ENCODE measurements around the gene ALK.

ALK gene

GRCh38 chr2:29347774-29348461, 573.5 kb downstream of the ALK start:
- in situ Hi-C loops (cut with MboI; ENCODE audit: low sequenced_read_pairs) = no loop called here

DNA sequence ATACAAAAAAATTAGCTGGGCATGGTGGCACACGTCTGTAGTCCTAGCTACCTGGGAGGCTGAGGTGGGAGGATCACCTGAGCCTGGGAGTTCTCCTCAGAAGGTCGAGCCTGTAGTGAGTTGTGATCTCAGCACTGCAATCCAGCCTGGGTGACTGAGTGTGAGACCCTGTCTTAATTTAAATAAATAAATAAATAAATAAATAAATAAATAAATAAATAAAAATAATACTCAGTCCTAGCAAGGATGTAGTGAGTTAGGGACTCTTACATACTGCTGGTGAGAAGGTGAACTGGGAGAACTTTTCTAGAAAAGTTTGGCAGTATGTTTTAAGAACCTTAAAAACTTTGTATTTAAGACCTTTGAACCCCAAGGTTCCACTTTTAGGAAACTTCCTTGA, 576.1 kb downstream of the ALK start:
- in situ Hi-C loops (cut with MboI; ENCODE audit: low sequenced_read_pairs) = no loop called here

GRCh38 chr2:29343830-29344229, 577.6 kb downstream of the ALK start:
- in situ Hi-C loops (cut with MboI; ENCODE audit: low sequenced_read_pairs) = no loop called here

GRCh38 chr2:29336341-29337241, 584.8 kb downstream of the ALK start:
- in situ Hi-C loops (cut with MboI; ENCODE audit: low sequenced_read_pairs) = no loop called here

DNA sequence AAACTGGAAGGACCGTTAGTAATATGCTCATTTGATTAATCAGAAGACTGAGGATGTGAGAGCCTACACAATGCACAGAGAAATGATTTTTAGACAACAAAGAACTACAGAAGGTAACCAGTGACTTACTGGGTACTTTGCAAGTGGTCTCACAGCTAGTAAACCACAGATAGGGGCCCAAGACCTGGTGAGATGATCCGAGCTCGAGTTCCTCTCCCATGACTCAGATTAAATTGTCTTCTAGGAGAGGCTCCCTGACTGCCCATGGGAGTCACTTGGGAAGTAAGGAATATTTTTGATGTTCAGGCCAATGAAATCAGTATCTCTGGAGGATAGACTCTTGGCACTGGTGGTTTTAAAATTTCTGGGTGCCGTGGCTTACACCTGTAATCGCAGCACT, 586.0 kb downstream of the ALK start:
- in situ Hi-C loops (cut with MboI; ENCODE audit: low sequenced_read_pairs) = no loop called here

GRCh38 chr2:29334706-29335105, 586.7 kb downstream of the ALK start:
- in situ Hi-C loops (cut with MboI; ENCODE audit: low sequenced_read_pairs) = no loop called here

DNA sequence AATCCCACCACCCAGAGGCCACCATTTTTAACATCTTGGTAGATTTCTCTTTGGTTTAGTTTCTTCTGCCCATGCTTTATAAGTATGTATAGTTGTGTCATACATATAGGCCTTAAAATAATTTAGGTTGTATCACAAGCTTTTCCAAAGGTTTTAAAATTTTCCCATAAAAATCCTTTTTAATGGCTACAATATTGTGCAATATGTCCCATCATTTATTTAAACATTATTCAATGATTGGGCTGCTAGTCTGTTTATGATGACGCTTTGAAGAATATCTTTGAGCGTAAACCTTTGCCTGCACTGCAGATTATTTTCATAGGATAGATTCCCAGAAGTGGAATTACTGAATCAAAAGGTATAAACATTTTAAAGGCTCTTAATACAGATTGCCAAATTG, 588.8 kb downstream of the ALK start:
- in situ Hi-C loops (cut with MboI; ENCODE audit: low sequenced_read_pairs) = no loop called here

DNA sequence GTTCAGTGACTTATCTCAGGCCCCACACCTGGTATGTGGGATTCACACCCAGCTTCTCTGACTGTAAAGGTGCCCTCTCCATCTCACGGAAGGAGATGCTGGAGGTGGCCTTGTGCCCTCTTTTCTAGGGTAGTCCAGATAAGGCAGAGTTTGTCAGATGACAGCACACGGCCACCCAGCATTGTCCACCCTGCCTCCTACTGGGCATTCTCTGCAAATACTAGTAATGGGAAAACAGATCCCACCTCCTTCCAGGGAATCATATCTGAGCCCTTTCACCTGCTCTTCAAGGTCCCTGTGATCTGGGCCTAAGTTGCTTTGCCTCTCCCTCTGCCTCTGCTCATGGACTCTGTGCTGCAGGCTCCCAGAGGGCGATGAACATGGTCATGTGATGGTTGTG, 591.5 kb downstream of the ALK start:
- in situ Hi-C loops (cut with MboI; ENCODE audit: low sequenced_read_pairs) = no loop called here

DNA sequence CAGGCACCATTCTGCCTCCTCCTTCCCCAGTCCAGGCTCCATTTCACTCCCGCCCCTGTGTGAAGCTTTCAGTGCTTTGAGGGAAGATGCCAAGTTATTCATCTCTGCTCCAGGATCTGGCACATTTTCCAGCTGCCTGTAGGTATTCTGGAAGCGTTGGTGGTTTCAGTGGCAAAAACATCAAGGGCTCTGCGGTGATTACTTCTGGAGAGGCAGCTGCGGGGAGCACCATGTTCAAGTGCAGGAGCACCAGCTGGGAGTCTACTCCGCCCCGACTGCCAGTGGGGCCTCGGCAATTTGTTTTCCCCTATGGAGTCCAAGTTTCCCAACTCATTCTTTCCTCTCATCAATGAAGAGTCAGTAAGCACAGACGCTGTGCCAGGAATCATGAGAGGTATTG, 594.5 kb downstream of the ALK start:
- in situ Hi-C loops (cut with MboI; ENCODE audit: low sequenced_read_pairs) = no loop called here

DNA sequence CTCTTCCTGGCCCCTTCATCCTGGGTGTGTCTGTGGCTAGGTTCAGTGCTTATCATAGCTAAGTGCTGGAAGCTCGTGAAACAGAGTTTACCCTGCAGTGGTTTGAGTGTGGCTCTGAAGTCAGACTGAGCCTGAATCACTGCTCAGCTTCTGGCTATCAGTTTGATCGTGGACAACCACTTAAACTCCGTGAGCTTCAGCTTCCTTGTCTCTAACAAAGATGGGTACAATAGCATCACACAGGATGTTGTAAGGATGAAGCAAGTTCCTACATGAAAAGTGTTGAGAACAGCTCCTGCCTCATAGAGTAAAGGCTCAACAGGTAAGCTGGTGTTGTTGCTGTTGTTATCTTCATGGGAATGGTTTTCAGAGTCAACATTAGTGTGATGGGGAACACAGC, 595.8 kb downstream of the ALK start:
- in situ Hi-C loops (cut with MboI; ENCODE audit: low sequenced_read_pairs) = no loop called here

- in situ Hi-C loops (cut with MboI; ENCODE audit: low sequenced_read_pairs) = no loop called here
These were observed 597.4 kb downstream of the ALK start for GRCh38 chr2:29323961-29324360.

DNA sequence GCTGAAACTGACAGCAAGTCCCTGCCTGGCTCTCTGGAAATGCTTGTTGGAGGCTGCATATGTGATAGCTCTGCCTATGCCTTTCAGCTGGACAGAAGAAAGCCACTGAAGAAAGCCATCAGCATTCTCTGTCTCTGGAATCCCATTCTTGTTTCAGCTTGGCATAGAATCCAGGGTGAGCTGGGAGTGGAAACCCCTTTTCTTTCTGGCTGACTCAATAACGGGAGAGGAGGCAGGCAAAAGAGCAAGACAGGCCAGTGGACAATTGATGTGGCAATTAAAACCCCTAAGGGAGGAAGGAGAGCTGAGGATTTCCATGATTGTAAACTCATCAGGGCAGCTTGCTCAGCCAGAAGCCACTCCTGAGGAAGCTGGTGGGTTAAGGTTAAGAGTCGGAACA, 598.1 kb downstream of the ALK start:
- in situ Hi-C loops (cut with MboI; ENCODE audit: low sequenced_read_pairs) = no loop called here

DNA sequence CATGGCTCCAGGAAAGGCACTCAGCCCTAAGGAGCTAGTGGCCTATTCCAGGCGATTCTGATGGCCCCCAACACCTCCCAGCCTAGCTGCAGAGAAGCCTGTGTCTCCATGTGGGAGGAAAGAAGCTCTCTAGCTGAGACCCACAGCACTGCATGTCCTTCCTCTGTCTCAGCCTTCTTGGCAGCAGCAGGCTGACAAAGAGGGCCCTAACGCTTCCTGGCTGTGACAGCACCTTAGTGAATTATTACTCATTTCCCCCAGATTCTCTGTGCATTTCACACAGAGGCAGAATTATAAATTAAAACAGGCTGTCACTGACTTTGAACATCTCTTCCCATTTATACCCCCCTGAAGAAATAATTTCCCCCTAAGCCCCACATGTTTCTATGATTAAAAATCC, 599.4 kb downstream of the ALK start:
- in situ Hi-C loops (cut with MboI; ENCODE audit: low sequenced_read_pairs) = no loop called here

DNA sequence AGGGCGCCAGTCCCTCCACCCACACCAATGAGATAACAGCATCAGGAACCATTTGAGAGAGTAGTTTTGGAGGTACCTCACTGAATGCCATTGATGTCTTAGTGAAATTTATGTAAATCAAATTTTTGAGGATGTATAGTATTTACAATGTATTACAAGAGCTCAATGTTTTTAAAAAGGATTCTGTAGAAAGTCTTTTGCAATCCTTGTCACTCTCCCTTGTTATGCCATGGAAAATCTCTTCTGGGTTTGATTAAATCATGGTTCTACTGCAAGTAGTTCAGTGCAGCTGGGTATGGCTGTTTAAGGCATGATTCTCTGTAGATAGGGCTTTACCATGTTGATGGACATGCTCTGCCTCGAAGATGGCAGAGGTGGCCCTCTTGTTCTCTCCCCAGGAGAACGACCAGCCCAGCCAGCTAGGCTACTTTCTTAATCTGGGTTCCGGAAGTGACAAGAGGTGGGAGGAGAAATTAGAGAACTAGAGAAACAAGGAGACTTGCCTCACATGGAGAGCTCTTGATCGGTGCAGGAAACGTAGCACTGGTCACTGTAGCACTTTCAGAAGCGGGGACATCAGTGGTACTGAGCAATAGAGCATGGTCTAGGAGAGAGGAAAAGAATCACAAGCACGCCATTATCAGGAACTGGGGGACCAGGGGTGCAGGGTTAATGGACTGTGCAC, 603.4 kb downstream of the ALK start:
- in situ Hi-C loops (cut with MboI; ENCODE audit: low sequenced_read_pairs) = no loop called here

GRCh38 chr2:29317077-29317517, 604.3 kb downstream of the ALK start:
- in situ Hi-C loops (cut with MboI; ENCODE audit: low sequenced_read_pairs) = no loop called here

DNA sequence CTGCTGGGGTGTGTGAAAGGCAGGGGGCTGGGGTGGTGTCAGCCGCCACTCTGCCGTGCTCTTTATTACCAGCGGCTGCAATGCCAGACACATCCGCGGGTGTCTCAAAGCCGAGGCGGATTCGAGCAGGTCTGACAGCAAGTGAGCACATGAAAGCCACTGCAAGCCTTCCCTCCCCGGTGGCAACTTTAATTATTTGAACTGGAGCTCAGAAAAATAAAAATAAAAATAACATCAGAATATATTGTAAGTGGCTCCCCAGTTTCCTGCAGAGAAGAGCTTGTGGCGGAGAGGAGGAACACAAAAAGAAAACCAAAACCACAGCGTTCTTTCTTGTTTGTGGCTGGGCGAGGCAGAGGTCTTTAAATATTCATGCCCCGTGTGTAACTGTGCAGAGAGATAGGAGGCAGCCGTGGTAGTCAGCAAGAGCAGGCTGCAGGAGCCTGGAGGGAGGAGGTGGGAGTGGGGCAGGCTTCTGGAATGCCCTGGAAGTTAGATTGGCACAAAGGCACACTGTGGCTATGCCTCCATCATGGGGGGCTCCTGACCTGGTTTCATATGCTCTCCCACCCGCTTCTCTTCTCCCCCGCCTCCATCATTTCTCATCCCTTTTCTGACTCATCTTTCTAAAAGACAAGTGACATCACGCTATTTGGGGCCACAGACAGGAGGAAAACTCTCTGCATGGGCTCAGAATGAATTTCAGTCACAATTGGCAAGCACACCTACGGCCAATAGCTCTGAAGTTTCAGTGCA, 606.4 kb downstream of the ALK start:
- in situ Hi-C loops (cut with MboI; ENCODE audit: low sequenced_read_pairs) = no loop called here

GRCh38 chr2:29311458-29311857, 609.9 kb downstream of the ALK start:
- in situ Hi-C loops (cut with MboI; ENCODE audit: low sequenced_read_pairs) = no loop called here

DNA sequence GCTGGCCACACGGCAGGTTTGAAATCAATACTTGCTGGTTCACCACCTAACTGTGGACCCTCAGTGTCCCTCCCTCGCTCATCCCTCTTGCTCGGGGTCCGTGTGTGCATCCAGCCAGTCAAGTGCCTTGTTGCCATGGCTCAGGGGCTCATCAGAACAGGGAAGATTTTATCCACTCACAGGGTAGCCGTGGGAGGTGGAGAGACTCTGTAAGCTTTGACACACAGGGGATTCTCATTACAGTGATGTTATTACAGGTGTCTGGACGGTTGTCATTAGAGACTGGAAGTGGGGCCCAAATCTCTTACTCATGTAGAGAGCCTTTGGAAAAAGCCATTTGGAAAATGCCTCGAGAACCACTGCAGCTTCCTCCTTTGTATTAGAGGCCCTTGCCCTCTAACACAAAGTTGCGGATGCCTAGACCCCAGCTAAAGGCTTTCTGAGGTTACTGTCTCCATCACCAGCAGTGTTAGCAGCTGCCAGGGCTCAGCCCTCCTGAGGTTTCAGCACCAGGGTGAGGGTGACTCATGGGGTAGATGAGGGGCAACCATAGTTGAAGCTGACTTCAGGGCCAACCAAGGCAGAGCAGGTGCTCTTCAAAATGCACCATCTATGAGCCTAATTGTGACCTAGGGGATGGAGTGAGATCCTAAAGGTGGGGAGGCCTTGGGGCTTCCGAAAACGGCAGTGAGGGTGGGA, 610.6 kb downstream of the ALK start:
- in situ Hi-C loops (cut with MboI; ENCODE audit: low sequenced_read_pairs) = no loop called here

GRCh38 chr2:29309090-29310029, 612.0 kb downstream of the ALK start:
- in situ Hi-C loops (cut with MboI; ENCODE audit: low sequenced_read_pairs) = no loop called here
